Measurements from ENCODE around the gene RNPC3.

Gene RNPC3, protein sequence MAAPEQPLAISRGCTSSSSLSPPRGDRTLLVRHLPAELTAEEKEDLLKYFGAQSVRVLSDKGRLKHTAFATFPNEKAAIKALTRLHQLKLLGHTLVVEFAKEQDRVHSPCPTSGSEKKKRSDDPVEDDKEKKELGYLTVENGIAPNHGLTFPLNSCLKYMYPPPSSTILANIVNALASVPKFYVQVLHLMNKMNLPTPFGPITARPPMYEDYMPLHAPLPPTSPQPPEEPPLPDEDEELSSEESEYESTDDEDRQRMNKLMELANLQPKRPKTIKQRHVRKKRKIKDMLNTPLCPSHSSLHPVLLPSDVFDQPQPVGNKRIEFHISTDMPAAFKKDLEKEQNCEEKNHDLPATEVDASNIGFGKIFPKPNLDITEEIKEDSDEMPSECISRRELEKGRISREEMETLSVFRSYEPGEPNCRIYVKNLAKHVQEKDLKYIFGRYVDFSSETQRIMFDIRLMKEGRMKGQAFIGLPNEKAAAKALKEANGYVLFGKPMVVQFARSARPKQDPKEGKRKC

DNA sequence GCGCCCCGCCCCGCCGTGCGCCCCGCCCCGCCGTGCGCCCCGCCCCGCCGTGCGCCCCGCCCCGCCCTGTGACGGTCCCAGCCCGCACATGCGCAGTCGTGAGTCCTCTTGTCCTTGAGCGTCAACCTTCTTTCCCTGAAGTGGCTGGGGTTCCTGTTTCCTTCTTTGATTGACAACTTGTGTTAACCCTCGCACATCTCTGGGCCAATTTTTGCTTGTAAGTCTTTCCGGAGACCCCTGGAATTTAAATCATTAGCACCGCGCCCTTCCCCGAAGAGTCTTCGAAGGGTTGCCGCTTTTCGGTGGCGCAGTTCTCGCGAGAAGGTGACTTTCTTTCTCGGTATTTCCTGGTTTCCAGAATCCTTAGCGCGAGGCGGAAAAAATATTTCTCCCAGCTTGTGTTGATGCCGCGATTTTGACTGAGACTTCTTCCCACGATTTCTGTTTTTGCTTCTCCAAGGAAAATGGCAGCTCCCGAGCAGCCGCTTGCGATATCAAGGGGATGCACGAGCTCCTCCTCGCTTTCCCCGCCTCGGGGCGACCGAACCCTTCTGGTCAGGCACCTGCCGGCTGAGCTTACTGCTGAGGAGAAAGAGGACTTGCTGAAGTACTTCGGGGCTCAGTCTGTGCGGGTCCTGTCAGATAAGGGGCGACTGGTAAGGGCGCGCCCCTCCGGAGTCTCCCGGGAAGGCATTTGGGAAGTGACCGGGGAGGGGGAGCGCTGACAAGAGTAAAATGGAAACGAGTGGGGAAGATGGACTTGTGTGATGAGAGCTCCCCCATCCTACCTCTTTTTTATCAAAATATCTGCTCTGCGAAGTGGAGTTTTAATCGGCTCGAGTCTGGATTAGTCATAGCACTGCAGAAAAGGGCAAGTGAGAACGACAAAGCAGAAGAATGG, at the start of gene RNPC3:
RNPC3 (plus strand) TSS at position 93 of the 901 bp plus-strand sequence; CDS start at position 465, 372 bp downstream.
- peak; percentile 88 for DNase-seq

DNA sequence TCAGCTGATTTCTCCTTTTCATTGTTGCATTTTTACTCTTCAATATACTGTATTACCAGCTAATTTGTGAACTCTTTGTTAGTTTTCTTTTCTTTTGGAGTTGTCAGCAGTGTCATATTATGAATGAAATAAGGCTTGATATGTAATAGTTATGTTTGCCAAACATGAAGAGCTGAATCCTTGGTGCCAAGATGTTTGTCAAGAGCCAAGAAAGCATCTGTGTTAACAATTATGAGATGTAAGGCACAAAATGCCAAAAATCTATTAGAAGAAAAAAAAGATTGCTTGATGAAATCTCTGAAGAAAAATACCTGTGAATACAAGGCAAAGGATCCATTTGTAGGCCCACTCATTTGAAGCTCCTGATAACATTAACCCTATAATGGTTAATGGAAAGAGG, 48.4 kb upstream of the RNPC3 start:
- DNase-seq, result no peak

DNA sequence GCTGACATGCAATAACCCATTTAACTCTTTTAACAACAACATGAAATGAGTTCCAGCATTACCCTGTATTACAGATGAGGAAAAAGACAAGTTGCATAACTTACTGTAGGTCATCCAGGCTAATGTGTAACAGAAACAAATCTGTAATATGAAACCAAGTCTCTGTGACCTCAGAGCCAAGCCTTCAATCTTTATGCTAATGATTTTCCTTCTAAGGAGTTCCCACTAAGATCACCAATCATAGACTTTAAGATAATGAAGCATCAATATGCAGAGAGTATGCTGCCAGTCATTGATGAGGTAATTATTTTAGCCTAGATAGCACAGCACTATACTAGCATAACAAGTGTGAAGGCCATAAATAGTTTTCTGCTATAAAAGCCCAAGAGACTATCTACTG, 35.6 kb upstream of the RNPC3 start:
- DNase-seq, result no peak

DNA sequence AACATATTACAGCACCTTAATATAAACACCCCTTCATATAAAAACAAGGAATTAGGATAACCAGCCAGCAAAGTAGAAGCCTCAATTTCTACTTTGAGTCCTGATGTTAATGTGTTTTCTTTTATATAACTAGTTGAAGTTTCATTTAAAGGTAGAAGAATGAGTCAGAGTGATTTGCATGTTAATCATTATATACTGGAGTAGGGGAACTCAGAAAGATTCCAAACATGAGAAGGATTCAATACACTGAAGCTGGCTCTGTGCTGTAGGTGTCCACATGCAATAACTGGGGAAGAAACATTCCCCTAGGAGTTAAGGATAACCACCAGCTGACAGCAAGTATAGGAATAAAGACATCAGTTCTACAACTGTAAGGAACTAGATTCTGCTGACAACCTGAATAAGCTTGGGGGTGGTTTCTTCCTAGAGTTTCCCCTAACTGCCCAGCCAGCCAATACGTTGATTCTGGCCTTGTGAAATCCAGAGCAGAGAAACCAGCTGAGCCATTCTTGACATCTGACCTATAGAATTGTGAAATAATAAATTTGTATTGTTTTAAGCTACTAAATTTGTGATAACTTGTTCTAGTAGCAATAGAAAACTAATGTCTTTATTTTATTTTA, 33.4 kb upstream of the RNPC3 start:
- DNase-seq, result no peak

DNA sequence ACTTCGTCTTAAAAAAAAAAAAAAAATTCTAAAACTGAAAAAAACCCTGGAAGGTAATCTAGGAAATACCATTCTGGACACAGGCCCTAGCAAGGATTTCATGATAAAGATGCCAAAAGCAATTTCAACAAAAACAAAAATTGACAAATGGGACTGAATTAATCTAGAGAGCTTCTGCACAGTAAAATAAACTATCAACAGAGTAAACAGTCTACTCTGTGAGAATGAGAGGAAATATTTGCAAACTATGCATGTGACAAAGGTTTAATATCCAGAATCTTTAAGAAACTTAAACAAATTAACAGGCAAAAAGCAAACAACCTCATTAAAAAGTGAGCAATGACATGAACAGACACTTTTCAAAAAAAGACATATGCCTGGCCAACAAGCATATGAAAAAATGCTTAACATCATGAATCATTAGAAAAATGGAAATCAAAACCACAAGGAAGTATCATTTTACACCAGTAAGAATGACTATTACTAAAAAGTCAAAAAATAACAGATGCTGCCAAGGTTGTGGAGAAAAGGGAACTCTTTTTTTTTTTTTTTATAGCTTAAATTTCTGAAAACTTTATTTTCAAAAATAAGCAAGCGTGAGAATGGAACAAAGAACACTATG, 29.4 kb upstream of the RNPC3 start:
- no peak for DNase-seq

DNA sequence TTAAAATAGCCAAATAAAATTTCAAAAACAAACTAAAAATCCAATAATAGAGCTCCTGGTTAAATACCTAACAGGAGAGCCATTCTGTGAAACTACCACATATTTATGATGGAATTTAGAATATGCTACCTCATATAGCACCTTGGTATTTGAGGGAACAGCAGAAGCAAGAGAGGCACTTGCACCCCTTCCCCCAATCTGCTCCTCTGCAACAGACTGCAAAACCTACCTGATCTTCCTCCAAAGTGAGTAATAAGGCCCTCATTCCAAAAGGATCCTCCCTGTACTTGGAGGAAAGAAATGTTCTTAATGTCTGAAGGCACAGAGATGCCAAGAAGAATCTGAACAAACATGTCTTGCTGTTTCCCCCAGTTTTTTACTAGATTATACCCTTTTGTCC, 28.1 kb upstream of the RNPC3 start:
- no peak for DNase-seq

DNA sequence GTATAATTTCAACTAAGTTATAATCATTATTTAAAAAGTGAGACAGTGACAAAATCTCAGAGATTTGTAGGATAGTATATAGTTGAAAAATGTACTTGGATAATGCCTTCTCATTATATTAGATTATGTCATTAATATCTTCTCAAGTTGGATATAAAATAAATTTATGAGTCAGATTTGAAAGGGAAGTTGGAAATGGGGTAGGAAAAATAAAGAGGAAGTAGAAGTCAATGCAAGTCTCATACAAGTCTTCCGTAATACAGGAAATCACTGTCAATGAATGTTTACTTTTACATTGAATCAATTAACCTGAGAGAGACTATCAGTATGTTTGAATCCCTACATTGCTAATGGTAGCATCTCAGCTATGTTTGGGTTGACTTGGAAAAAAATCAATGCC, 16.2 kb upstream of the RNPC3 start:
- DNase-seq, result no peak

DNA sequence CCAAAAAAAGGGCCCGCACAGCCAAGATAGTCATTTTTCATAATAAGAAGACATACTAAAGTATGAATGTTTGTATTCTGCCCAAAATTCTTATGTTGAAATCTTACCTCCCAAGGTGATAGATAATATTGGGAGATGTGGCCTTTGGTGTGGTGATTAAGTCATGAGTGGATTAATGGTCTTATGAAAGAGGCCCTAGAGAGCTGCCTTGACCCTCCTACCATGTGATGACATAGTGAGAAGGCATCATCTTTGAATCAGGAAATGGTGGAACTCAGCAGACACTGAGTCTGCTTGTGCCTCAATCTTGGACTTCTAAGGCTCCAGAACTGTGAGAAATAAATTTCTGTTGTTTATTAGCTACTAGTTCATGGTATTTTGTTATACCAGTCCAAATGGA, 11.8 kb upstream of the RNPC3 start:
- DNase-seq, result no peak

DNA sequence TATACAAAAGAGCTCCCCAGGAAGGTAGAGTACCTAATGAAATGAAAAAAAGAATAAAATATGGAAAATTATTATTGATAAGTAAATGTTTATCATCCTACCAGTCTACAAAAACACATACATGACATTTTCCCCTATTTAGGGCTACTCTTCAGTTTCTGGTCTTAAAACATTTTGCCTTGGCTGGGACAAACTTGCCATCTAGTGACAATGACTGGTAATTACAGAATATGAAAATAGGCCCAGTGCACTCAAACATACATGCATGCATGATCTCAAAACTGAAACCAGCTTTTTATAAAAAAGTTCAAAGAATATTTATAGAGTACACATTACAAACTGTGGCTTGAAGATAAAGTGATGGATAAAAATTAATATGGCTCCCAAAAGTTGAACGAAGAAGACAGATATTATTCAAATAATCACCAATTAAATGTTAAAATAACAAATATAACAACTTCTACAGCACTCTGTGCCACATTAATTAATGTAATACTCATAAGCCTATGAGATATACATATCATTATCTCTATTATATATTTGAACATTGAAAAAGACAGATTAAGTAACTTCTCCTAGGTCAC, 10.5 kb upstream of the RNPC3 start:
- DNase-seq, result no peak

DNA sequence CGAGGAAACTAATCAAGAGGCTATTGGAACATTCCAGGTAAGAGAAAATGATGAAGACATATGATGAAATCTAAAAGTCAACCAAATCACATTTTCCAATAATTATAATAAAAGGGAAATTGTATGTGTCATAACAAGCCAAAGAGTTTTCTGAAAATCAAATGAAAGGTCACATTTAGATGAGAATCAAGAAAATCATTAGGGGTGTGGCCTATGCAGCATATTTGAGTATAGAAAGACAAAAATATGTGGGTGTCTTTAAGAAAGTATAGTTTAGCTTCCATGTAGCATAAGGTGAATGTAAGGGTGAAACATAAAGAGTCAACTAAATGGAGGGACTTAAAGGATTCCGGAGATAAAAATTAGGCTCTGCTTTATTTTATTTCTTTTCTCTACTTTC, 9.2 kb upstream of the RNPC3 start:
- no peak for DNase-seq

DNA sequence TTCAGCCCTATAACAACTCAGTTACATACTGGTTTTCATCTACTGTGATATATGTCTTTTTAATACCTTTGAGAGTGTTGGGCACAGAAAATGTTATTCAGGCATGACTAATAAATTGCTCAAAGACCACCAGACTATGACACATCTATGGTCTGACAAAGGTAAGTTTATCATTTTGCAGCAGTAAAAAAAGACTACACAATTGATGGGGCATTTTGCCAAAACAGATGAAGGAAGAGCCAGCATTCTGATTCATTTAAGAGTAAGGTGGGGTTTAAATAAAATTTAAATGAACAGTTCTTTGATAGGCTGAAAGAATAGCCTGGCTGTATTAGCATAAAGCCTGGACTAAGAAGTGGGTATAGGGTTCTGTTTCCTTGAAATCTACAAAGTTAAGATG, 8.8 kb upstream of the RNPC3 start:
- DNase-seq, result no peak

DNA sequence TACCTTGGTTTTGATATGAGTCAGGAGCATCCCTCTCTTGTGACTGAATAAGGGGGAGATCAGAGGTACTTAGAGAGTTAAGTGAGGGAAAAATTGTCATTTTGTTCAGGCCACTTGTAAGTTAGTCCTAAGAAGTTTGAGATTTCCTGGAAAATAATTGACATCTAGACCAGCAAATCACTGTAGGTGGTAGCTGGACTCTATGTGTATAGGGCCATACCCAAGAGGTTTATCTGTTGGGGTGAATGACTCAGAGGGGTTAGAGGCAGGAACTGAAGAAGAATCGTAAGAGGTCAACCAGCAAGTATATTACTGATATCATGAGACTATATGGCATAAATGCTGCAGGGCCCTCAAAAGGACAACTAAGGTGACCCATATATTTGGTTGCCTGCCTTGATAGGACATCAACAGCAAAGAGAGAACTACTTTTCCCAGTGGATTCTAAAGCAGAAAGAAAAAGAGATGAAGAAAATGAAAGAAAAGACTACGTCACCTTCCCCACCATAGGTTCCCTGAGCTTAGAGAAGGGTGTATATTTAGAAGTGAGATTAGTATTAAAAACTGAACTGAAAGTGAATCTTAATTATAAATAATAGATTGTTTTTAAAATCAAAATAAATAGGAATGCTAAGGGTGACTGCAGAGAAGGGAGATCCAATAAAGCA, 8.0 kb upstream of the RNPC3 start:
- no peak for DNase-seq

DNA sequence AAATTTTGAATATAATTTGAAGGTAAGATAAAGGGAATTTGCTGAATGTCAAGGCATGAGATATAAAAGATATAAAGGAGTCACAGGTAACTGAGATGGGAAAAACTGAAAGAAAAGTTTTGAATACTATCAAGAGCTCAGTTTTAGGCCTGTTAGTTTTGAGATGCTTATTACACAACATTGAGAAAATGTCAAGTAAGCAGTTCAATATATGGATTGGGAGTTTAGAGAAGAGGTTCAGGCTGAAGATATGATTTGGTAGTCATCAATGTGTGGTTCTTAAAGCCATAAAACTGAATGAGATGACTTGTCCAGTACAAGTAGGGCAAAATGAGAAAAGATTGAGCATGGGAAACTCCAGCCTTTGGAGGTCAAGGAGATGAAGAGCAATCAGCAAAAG, 4.7 kb upstream of the RNPC3 start:
- no peak for DNase-seq

DNA sequence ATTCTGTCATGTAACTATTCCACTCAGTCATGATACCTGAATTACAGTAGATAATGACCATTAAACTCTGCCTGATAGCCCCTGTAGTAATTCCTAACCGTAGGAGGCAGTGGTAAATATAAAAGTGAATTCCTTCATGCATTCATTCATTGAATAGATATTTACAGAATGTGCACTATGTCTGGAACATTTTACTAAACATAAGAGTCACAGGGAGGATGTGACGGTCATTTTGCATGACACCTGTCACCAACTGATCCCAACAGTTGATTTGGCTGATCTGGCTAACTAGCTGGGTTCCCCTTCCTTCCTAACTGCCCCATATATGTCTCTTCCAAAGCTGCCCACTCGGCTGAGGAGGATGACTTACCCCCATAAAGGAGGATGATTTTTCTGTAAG, 2.2 kb upstream of the RNPC3 start:
- DNase-seq, result no peak

DNA sequence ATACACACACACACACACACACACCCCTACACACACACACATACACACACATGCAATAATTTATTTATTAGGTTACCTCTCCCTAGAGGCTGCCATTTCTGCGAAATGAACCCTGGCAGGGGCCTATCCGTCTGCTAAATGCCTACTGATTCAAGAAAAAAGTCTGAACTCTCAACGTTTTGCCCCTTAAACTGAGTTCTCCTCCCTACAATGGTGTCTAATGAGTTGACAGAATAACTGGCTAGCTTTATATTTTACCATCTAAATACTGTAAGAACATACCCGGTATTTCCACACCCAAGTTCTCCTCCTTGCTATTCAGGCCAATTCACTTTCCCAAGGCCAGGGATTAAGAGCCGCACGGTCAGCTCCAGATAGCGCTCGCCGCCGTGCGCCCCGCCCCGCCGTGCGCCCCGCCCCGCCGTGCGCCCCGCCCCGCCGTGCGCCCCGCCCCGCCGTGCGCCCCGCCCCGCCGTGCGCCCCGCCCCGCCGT, 339 bp upstream of the RNPC3 start:
- no peak for DNase-seq

DNA sequence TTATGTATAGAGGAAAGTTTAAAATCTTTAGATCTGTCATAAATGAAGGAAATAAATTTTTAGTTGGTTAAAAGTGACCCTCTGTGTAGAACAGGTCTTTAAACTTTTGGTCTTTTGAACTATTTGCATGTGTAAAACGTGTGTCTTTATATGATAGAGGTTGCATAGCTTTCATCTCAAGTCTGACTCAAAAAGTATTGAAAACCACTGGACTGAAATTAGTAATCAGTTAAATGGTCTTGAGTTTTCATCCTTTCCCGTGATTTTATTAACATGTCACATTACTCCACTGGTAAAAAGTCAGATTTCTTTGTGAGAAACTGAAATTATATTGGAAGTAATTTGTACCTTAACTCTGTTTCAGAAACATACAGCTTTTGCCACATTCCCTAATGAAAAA, 1.8 kb downstream of the RNPC3 start:
- no peak for DNase-seq

DNA sequence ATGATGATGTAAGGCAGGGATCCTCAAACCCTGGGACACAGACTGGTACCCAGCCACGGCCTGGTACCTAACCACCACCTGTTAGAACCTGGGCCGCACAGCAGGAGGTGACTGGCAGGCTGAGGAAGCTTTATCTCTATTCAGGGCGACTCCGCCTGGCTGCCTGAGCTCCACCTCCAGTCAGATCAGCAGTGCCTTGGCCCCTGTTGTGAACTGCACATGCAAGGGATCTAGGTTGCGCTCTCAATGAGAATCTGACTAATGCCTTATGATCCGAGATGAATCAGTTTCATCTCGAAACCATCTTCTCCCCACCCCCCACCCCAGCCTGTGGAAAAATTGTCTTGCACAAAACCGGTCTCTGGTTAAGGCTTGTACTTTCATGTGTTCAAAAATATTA, 4.2 kb downstream of the RNPC3 start:
- DNase-seq, result no peak

DNA sequence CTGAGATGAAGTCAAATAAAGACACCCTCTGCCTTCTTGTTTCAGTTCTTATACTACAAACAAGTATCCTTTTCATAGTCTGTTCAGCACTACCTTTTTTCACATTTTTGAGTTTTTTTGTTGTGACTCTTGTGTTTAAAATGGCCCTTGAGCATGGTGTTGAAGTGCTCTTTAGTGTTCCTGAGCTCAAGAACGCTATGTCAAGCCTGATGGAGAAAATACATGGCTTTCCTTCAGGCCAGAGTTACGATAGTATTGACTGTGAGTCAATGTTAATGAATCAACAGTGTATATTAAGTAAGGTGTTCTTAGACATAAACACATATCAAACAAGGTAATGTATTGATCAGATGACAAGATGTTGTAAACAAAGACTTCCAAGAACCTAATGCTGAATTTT, 12.7 kb downstream of the RNPC3 start:
- DNase-seq, result no peak

DNA sequence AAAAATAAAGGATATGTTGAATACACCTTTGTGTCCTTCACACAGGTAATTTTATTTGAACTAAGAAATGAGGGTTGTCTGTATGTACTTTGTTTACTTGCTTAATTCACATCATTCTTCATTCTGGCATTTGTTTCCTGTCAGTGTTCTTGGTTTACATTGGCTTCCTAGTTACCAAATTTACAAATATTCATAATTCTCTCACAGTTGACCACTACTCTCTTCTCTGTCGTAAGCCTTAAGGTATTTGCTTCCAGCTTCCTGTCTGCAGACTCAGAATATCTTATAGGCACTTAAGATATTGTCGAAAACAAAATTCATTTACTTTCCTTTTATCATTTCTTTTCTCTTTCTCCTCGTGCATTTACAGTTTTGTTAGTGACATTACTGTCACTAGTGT, 15.9 kb downstream of the RNPC3 start:
- DNase-seq, result no peak

DNA sequence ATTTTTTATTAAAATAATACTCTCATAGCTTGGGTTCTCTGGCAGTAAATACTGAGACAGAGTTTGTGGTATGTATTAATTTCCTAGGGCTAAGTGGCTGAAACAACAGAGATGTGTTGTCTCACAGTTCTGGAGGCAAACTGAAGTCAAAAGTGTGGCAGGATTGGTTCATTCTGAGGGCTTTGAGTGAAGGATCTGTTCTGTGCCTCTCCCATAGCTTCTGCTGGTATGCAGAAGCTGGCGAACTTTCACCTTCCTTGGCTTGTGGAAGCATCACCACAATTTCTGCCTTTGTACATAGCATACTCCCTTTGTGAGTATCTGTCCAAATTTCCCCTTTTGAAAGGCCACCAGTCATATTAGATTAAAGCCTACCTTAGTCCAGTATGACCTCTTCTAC, 21.0 kb downstream of the RNPC3 start:
- DNase-seq, result no peak

DNA sequence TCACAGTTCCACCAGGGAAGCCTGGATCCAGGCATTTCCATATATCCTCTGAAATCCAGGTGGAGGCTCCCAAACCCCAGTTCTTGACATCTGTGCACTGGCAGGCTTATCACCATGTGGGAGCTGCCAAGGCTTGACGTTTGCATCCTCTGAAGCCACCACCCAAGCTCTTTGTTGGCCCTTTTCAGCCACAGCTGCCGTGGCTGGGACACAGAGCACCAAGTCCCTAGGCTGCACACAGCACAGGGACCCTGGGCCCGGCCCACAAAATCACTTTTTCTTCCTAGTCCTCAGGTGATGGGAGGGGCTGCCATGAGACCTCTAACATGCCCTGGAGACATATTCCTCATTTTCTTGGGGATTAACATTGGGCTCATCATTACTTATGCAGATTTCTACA, 22.3 kb downstream of the RNPC3 start:
- no peak for DNase-seq

DNA sequence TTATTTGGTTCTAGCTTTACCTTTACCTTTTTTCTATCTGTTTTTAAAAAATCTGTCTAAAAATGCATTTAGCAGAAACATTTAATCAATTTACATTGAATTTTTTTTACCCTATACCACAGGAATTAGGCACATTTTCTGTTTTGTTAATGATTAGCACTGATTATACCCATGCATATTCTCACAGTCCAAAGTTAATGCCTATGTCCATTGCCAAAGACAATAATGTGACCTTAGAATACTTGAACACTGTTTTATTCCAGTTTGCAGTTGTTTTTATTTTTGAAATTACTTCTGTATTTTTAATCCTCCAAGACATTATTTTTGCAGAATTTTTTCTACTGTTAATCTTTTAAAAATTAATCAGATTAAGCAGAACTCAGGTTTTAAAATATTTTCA, 34.9 kb downstream of the RNPC3 start:
- no peak for DNase-seq

Data from T1000 (cell line).